Esophagus squamous epithelium (tissue), 4 donors: ENCODE data around the gene UGT1A5.

Experiments used
- CTCF ChIP-seq, 6 experiments: fragments of 450-650 bp in 4 of 6; fragments of 200-600 bp in 2 of 6; sonication (generic) in 2 of 6; IDR thresholded peaks; one replicate each; pipeline ENCODE4 v1.5.1; 2016 to 2019; ENCODE audit warnings: antibody characterized with exemption in 6 of 6, mild to moderate bottlenecking in 4 of 6, moderate library complexity in 4 of 6
- POLR2A ChIP-seq, 4 donors: fragments of 450-650 bp; IDR thresholded peaks; one replicate each; pipeline ENCODE4 v1.6.1; 2017; ENCODE audit warnings: antibody characterized with exemption in 4 of 4, mild to moderate bottlenecking in 4 of 4, moderate library complexity in 3 of 4

GRCh38 chr2:233706720-233707119 lies 6.0 kb upstream of the UGT1A5 start:
- TF ChIP-seq CTCF (IDR thresholded peaks at IDR 0.05) = no peak
- TF ChIP-seq POLR2A (IDR thresholded peaks at IDR 0.05) = no peak
